Measurements from ENCODE around the gene PRR23E.

The PRR23E gene, protein sequence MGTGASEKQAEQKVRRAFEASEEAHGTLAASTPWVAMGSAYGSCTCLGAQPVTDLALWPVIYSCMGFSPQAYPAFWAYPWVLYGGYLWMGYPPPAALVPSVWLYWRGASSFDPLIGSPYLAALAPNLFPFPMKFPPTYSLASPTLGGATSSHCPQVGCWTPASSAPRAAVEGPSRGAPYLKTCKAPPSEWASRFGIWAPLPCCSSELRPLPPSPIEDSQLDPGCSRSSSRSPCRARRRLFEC

DNA sequence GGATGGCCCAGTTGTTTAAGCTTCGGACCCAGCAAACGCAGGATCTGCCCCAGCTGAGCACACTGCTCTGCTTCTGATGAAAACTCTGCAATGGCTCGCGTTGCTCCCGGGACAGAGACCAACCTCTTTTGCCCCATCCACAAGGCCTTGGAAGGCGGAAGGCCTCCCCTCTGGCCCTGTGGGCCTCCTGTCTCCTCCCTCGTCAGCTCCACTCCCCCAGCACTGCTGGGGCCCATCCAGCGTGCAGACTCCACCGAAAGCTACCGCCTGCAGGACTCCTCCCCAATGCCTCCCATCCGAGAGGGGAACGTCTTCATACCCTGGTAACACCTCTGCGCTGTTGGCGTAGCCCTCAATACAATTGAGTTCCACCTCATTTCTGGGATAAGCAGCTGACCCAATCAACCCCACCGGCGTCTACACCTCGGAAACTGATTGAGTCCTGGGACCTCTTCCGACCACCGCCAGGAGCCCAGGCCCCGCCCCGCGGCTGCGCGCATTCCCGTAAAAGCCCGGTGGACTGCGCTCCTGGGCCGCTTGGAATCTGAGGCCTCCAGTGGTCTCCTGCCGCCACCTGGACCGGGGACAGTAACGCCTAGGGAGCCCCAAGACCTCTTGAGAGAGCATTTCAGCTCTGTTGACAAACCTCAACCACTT lies at the start of gene PRR23E:
Gene PRR23E, plus strand, starts transcription at position 556 of the 657 bp plus-strand sequence. CDS start 3,555 bp downstream, outside the sequence.
- FAIRE-seq = no peak

GRCh38 chr3:127143172-127143571 lies 49.8 kb upstream of the PRR23E start:
- FAIRE-seq = no peak

DNA sequence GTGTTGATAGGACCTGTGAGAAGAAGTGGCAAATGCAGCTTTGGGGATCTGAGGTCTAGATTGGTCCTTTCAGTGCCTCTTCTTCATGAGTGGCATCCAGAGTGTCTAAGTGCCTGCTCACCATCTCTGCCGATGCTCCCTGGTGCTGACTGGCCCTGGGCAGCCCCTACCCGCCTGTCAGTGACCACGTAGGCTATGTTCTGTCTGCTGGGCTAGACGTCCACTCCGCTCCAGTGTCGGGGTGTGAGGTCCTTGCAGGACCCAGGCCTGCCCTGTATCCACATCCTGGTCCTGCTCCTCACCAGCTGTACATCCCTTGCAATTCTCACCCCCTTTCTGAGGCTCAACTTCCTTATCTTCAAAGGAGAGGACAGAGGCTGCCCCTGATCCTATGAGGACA lies 48.3 kb upstream of the PRR23E start:
- FAIRE-seq = no peak

DNA sequence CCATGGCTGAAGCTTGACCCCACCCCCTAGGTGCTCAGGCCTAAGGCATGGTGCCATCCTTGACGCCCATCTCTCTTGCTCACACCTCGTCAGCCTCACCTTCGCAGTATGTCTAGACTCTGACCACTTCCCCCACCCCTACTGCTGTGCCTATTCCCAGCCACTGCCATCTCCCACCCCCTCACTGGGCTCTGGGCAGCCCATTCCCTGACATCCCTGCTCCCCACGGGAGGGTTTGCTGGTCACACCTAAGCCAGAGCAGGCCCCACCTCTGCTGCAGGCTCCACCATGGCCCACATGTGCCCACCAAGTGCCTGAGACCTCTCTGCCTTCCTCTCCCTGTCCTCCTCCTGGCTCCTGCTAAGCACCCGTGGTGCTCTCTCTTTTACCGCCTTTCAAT lies 47.7 kb upstream of the PRR23E start:
- FAIRE-seq = no peak

- FAIRE-seq = no peak
These were observed 45.5 kb upstream of the PRR23E start for GRCh38 chr3:127147291-127147885.

- FAIRE-seq = no peak
These were observed 43.2 kb upstream of the PRR23E start for GRCh38 chr3:127149621-127150310.

DNA sequence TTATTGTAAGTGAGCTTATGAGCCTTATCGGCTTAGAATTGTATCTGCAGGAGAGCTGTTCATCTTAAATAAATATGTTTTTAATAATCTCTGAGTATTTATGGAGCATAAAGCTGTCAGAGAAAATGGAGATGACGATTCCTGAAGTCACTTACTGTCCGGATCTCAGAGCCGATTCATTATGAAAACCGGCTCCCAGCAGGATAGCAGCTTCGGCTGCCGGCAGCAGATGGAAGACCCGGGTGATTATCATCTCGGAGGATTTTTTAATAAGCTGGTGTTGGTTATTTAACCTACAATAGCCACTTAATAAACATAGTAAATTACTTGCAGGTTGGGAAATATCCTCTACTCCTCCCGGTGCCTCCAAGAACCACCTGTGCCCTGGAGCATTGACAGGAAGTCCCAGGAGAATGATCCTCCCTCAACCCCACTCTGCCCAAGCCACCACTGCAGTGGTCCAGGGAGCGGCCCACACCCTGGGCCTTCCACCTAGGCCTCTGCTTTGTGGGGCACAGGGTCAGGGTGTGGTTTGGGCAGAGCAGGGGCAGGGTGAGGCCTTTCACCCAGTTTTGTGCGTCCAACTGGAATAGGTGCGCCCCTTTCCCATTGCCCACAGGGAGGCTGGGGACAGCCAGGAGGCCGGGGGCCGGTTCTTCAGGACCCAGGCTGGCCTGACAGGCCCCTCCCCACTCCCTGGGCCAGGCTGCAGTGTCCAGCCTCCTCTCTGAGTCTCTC lies 42.2 kb upstream of the PRR23E start:
- no peak for FAIRE-seq

DNA sequence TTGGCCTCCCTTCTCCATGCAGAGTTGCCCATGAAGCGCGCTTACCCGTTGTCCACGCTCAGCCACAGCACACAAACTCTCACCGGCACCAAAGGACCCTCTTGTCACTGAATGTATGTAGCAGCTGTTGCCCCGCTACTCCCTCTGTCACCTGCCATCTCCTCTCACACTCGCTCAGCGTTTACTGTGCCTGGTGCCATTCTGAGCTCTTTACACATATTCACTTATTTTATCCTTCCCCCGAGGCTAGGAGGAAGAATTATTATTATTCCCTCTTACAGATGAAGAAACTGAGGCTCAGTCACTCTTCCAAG lies 41.7 kb upstream of the PRR23E start:
- no peak for FAIRE-seq

- no peak for FAIRE-seq
These were observed 40.8 kb upstream of the PRR23E start for GRCh38 chr3:127151992-127152650.

DNA sequence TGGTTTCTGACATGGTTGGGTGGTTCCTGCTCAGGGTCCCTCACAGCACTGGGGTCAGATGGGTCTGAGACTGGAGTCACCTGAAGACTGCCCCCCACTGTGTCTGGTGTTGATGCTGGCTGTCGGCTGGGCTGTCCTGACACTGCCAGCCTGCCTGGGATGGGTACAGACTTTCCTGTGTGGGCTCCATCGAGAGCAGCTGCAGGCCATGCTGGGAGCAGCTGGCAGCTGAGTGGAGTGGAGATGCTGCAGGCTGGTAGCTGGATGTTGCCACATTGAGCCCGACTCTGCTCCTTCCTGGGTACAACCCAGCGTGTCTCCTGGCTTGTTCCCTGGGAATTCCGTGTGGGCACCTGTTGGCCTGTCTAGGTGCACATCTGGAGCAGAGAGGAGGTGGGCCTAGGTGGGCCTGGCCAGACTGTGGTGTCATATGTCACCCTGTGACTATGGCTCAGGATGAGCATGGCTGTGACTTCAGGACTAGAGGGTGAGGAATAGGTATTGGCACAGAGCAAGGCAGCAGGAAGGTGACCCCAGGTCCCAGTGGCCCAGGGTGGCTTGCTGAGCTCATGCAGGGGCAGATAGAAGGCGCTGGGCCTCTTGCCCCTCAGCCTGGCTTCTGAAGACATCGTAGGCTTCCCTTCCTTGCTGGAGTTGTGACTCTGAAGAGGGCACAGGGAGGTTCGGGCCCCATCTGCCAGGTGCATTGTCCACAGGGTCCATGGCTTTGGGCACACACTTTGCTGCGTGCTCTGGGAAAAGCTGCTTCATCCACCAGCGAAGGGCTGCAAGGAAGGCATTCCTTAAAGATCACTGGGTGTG lies 40.0 kb upstream of the PRR23E start:
- FAIRE-seq = no peak

GRCh38 chr3:127153506-127153815 lies 39.5 kb upstream of the PRR23E start:
- no peak for FAIRE-seq

GRCh38 chr3:127156338-127157050 lies 36.4 kb upstream of the PRR23E start:
- no peak for FAIRE-seq

GRCh38 chr3:127157171-127157828 lies 35.6 kb upstream of the PRR23E start:
- FAIRE-seq = no peak

- no peak for FAIRE-seq
These were observed 34.2 kb upstream of the PRR23E start for GRCh38 chr3:127158614-127159229.

- FAIRE-seq = no peak
These were observed 33.4 kb upstream of the PRR23E start for GRCh38 chr3:127159543-127159942.

GRCh38 chr3:127161236-127161635 lies 31.7 kb upstream of the PRR23E start:
- no peak for FAIRE-seq

DNA sequence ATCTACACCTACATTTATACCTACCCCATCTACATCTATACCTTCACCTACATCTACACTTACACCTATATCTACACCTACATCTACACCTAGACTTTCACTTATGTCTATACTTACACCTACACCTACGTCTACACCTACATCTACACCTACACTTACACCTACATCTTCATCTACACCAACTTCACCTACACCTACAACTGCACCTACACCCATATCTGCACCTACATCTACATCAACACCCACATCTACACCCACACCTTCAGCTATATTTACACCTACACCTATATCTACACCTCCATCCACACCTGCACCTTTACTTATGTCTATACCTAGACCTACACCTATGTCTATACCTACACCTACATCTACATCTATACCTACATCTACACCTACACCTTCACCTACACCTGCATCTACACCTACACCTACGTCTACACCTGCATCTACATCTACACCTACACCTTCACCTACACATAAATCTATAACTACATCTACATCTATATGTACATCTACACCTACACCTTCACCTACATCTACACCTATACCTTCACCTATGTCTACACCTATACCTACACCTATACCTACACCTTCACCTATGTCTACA lies 30.9 kb upstream of the PRR23E start:
- no peak for FAIRE-seq

DNA sequence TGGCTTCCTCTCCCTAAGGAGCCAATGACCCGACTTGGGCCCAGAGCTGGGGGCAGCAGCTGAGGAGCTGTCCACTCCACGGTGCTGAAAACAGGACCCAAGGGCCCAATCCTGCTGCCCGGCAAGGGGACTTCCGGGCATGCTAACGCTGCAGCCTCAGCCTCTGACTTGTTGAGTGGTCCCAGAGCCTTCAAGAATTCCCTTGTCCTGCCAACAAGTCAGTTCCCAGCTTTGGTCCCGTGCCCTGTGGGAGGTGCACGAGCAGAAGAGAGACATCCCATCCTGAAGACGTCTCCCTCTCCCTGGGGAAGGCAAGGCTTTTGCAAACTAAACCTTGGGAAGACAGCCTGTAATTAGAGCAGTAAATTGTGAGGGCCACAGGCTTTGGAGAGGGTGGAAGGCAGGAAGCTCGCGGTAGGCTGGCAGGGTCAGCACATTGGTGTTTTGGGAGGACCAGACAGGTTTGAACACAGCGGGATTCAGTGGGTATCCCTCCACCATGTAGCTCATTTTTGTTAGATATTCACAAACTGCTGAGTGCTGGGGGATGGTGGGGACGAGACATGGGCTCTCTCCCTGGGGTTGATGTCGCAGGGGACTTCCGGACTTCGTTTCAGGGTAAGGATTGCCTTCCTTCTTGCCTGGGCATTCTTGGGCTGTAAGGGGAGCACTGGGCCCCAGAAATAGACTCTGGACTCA lies 29.8 kb upstream of the PRR23E start:
- FAIRE-seq = no peak

DNA sequence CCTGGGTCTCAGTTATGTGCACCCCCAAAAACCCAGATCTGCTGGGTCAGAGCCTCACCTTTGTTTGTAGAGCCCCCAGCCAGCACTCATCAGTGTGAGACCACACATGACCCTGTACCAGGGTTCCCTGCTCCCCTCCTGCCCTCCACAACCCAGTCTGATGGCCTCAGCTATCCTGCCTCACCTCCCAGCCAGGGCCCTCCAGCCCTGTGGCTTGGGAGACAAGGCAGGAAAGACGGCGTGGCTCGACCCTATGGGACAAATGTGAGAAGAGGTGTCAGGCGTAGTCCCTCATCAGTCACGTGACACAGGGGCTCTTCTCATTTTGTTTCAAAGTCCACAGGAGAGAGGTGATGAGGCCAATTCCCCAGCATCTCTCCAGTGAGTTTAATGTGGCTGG lies 28.3 kb upstream of the PRR23E start:
- FAIRE-seq = no peak
